H9 (cell line): Measurements from ENCODE around the gene ST7L. TPM values are rescaled to one million over a fixed set of nuclear protein-coding genes. Genes with fewer than 3 reads are reported as not detected.

Experiments used
- DNase-seq: peaks from one replicate; pipeline ENCODE4 v3.0.0-alpha.2; 2017
- H2AFZ ChIP-seq: one replicate; pipeline ENCODE4 v1.6.1; 2013; ENCODE audit warnings: mild to moderate bottlenecking, low read length, control low read depth, moderate library complexity
- H2AK5ac ChIP-seq: 2 replicates; pipeline ENCODE4 v1.6.1; 2013; ENCODE audit warnings: low read length, control low read depth, mixed read lengths; ENCODE audit not compliant: insufficient read length
- H2BK120ac ChIP-seq: one replicate; pipeline ENCODE4 v1.6.1; 2013; ENCODE audit warnings: low read depth, mild to moderate bottlenecking, low read length, control low read depth, inconsistent platforms; ENCODE audit not compliant: poor library complexity, severe bottlenecking
- H2BK12ac ChIP-seq: 2 replicates; pipeline ENCODE4 v1.6.1; 2013; ENCODE audit warnings: low read length, control low read depth, mixed read lengths, low read depth; ENCODE audit not compliant: insufficient read length
- H2BK15ac ChIP-seq: 2 replicates; pipeline ENCODE4 v1.6.1; 2013; ENCODE audit warnings: low read depth, low read length, control low read depth
- H2BK20ac ChIP-seq: one replicate; pipeline ENCODE4 v1.6.1; 2013; ENCODE audit warnings: low read depth, mild to moderate bottlenecking, low read length, control low read depth, inconsistent platforms; ENCODE audit not compliant: poor library complexity, severe bottlenecking
- H2BK5ac ChIP-seq: 2 replicates; pipeline ENCODE4 v1.6.1; 2013; ENCODE audit warnings: low read length, control low read depth, mixed read lengths; ENCODE audit not compliant: insufficient read length
- H3K14ac ChIP-seq: 2 replicates; pipeline ENCODE4 v1.6.1; 2013; ENCODE audit warnings: low read length, control low read depth; ENCODE audit not compliant: insufficient read depth
- H3K18ac ChIP-seq: 2 replicates; pipeline ENCODE4 v1.6.1; 2013; ENCODE audit warnings: low read depth, mild to moderate bottlenecking, mixed read lengths, low read length, control low read depth; ENCODE audit not compliant: insufficient read length
- H3K23ac ChIP-seq: 2 replicates; pipeline ENCODE4 v1.6.1; 2013; ENCODE audit warnings: low read length, control low read depth, mixed read lengths, low read depth; ENCODE audit not compliant: insufficient read length
- H3K23me2 ChIP-seq: 2 replicates; pipeline ENCODE4 v1.6.1; 2013; ENCODE audit warnings: low read depth, mild to moderate bottlenecking, mixed read lengths, low read length, control low read depth; ENCODE audit not compliant: insufficient read length, poor library complexity, severe bottlenecking
- H3K27ac ChIP-seq: 2 replicates; pipeline ENCODE4 v1.5.1; 2013; ENCODE audit warnings: low read length, control low read depth, mixed read lengths, low read depth; ENCODE audit not compliant: insufficient read length
- H3K27me3 ChIP-seq: 2 replicates; pipeline ENCODE4 v1.6.1; 2013; ENCODE audit warnings: low read length, control low read depth, inconsistent platforms; ENCODE audit not compliant: insufficient read depth
- H3K4ac ChIP-seq: 2 replicates; pipeline ENCODE4 v1.6.1; 2013; ENCODE audit warnings: low read depth, mild to moderate bottlenecking, control low read depth, inconsistent platforms, low read length, moderate library complexity
- H3K4me1 ChIP-seq: 2 replicates; pipeline ENCODE4 v1.6.1; 2013; ENCODE audit warnings: low read length, control low read depth, inconsistent platforms; ENCODE audit not compliant: insufficient read depth
- H3K4me2 ChIP-seq: 2 replicates; pipeline ENCODE4 v1.6.1; 2013; ENCODE audit warnings: low read length, control low read depth, mixed read lengths; ENCODE audit not compliant: insufficient read length, insufficient read depth
- H3K56ac ChIP-seq: 2 replicates; pipeline ENCODE4 v1.6.1; 2013; ENCODE audit warnings: low read depth, mild to moderate bottlenecking, mixed read lengths, low read length, control low read depth; ENCODE audit not compliant: insufficient read length
- H3K79me1 ChIP-seq: 2 replicates; pipeline ENCODE4 v1.6.1; 2013; ENCODE audit warnings: low read depth, mild to moderate bottlenecking, moderate library complexity, low read length, control low read depth, inconsistent platforms; ENCODE audit not compliant: insufficient read depth, poor library complexity, severe bottlenecking
- H3K79me2 ChIP-seq: 2 replicates; pipeline ENCODE4 v1.6.1; 2013; ENCODE audit warnings: low read length, control low read depth, inconsistent platforms; ENCODE audit not compliant: insufficient read depth
- H3K9ac ChIP-seq: 2 replicates; pipeline ENCODE4 v1.6.1; 2013; ENCODE audit warnings: low read length, control low read depth, mixed read lengths; ENCODE audit not compliant: insufficient read length; ENCODE audit errors: extremely low read depth
- H3K9me3 ChIP-seq: one replicate; pipeline ENCODE4 v1.6.1; 2013; ENCODE audit warnings: low read depth, low read length, inconsistent platforms; ENCODE audit not compliant: control insufficient read depth
- H3T11ph ChIP-seq: one replicate; pipeline ENCODE4 v1.6.1; 2013; ENCODE audit warnings: mild to moderate bottlenecking, low read length, control low read depth, inconsistent platforms
- H4K20me1 ChIP-seq: one replicate; pipeline ENCODE4 v1.6.1; 2013; ENCODE audit not compliant: control insufficient read depth, insufficient read length, insufficient read depth
- H4K5ac ChIP-seq: 2 replicates; pipeline ENCODE4 v1.6.1; 2013; ENCODE audit warnings: low read depth, mild to moderate bottlenecking, mixed read lengths, low read length, control low read depth; ENCODE audit not compliant: insufficient read length
- H4K8ac ChIP-seq: replicated peaks from 2 replicates; pipeline ENCODE4 v1.6.1; 2013; ENCODE audit warnings: low read length, control low read depth, mixed read lengths, low read depth; ENCODE audit not compliant: insufficient read length
- H4K91ac ChIP-seq: 2 replicates; pipeline ENCODE4 v1.6.1; 2013; ENCODE audit warnings: low read depth, mild to moderate bottlenecking, moderate library complexity, mixed read lengths, low read length, control low read depth; ENCODE audit not compliant: insufficient read length
- H3K27ac Mint-ChIP-seq, 3 experiments: 2 replicates in 2 of 3; 3 replicates in 1 of 3; pipeline ENCODE4 v1.8.0; 2020 to 2021; ENCODE audit warnings: mixed read lengths in 3 of 3, mild to moderate bottlenecking in 1 of 3, moderate library complexity in 1 of 3
- H3K27me3 Mint-ChIP-seq: 2 replicates; pipeline ENCODE4 v1.8.0; 2021; ENCODE audit warnings: low read depth, mild to moderate bottlenecking, moderate library complexity, mixed read lengths
- H3K36me3 Mint-ChIP-seq, 3 experiments: 2 replicates in 2 of 3; 3 replicates in 1 of 3; pipeline ENCODE4 v1.8.0; 2020 to 2021; ENCODE audit warnings: low read depth in 3 of 3, mixed read lengths in 3 of 3; ENCODE audit not compliant: insufficient read depth in 1 of 3
- H3K4me1 Mint-ChIP-seq, 2 experiments: 2 replicates each; pipeline ENCODE4 v1.8.0; 2020; ENCODE audit warnings: mixed read lengths in 2 of 2
- H3K4me3 Mint-ChIP-seq, 2 experiments: 2 replicates in 1 of 2; 3 replicates in 1 of 2; pipeline ENCODE4 v1.8.0; 2020 to 2021; ENCODE audit warnings: mild to moderate bottlenecking in 2 of 2, mixed read lengths in 2 of 2, moderate library complexity in 1 of 2
- H3K9me3 Mint-ChIP-seq, 2 experiments: 2 replicates in 1 of 2; 3 replicates in 1 of 2; pipeline ENCODE4 v1.8.0; 2020; ENCODE audit warnings: mild to moderate bottlenecking in 2 of 2, mixed read lengths in 2 of 2, moderate library complexity in 1 of 2
- CTCF ChIP-seq: fragments of 200-600 bp; sonication (generic); conservative IDR thresholded peaks from 3 replicates; pipeline ENCODE4 v1.8.0; 2021; ENCODE audit warnings: antibody characterized with exemption, mild to moderate bottlenecking
- WGBS: extraction: QIAGEN DNeasy Blood & Tissue Kit; methylation state at CpG from one replicate; pipeline ENCODE4 v1.1.7; 2013; ENCODE audit warnings: missing lambda C conversion rate, low lambda C conversion rate, mixed read lengths; ENCODE audit not compliant: insufficient read length; ENCODE audit errors: extremely low coverage; 5-methylcytosine and 5-hydroxymethylcytosine counted together
- total RNA-seq: library from RNA; stranded (reverse); gene quantifications from 2 replicates; pipeline ENCODE4 v1.2.1, GENCODE V29; 2021

ST7L gene
- total RNA-seq, 1 experiment from 2014 or later = 16.0 TPM

- no peak overlapping the region for H4K5ac ChIP-seq
- H2BK20ac ChIP-seq = no peak overlapping the region
- no peak overlapping the region for H3K27ac ChIP-seq
- no peak overlapping the region for H2BK12ac ChIP-seq
- no peak overlapping the region for H3T11ph ChIP-seq
- no peaks in the 10 kb centered on the region for H3K4me1 ChIP-seq
- TF ChIP-seq CTCF = no peak
- Mint-ChIP-seq H3K4me3 (no peak overlapping the region), H3K4me1 (no peaks in the 10 kb centered on the region), H3K9me3 (no peaks in the 10 kb centered on the region), H3K27ac (no peak overlapping the region), H3K27me3 (no peaks in the 10 kb centered on the region), H3K36me3 (peaks cover 12 to 66% (median 43%) of the 10 kb centered on the region in 3 experiments)
- H2BK5ac ChIP-seq = no peak overlapping the region
- H4K20me1 ChIP-seq = no peaks in the 10 kb centered on the region
- H4K91ac ChIP-seq = no peak overlapping the region
- no peaks in the 10 kb centered on the region for H3K9me3 ChIP-seq
- DNase-seq = no peak
- H4K8ac ChIP-seq = no peak overlapping the region
- no peak overlapping the region for H2AK5ac ChIP-seq
- no peak overlapping the region for H2BK120ac ChIP-seq
- no peak overlapping the region for H3K14ac ChIP-seq
- H3K56ac ChIP-seq = no peak overlapping the region
- no peak overlapping the region for H2AFZ ChIP-seq
- H3K9ac ChIP-seq = no peak overlapping the region
- no peak overlapping the region for H3K18ac ChIP-seq
- no peak overlapping the region for H3K4me2 ChIP-seq
- no peak overlapping the region for H2BK15ac ChIP-seq
- H3K27me3 ChIP-seq = no peaks in the 10 kb centered on the region
- no peak overlapping the region for H3K4ac ChIP-seq
- H3K23me2 ChIP-seq = no peaks in the 10 kb centered on the region
- H3K79me1 ChIP-seq = no peaks in the 10 kb centered on the region
- no peak overlapping the region for H3K23ac ChIP-seq
- no peaks in the 10 kb centered on the region for H3K79me2 ChIP-seq
- WGBS = no CpG with 5 or more reads among the region's 4 CpGs
These were observed 13.2 kb downstream of the ST7L start for GRCh38 chr1:112605633-112606327.
